NCI-H1417 (cell line): ENCODE results near the gene TRAK1.

ENCODE experiments used
- DNase-seq, 3 experiments: peaks; one replicate each; lab custom pipeline; 2025; lab: John Stamatoyannopoulos, UW

The TRAK1 gene

DNA sequence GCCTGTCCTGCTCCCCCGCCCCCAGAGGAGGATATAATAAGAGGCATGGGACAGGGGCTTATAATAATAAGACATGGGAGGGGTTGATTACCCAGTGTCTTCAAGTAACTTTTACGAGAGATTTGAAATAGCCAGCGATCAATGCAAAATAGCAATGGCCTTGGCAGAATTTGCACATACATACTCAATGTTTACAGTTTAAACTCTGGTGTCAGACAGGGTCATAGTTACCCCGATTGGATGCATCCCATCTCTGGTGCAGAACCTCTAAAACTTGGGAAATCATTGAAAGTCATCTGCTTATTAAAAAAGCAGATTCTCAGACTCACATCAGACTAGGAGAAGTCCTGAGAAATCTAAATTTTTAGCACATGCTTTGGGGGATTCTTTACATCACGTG lies 61.0 kb downstream of the TRAK1 start:
- no peak for DNase-seq

DNA sequence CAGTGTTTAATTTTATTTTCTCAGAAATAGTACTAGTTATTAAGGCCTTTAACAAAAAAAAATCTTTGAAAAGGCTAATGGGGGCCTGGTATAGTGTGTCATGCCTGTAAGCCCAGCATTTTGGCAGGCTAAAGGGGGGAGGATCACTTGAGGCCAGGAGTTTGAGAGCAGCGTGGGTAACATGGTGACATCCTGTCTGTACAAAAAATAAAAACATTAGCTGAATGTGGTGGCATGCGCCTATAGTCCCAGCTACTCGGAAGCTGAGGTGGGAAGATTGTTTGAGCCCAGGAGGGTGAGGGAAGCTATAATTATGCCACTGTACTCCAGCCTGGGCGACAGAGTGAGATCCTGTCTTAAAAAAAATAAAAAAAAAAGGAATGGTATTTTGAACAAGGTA lies 61.9 kb downstream of the TRAK1 start:
- DNase-seq, result no peak

DNA sequence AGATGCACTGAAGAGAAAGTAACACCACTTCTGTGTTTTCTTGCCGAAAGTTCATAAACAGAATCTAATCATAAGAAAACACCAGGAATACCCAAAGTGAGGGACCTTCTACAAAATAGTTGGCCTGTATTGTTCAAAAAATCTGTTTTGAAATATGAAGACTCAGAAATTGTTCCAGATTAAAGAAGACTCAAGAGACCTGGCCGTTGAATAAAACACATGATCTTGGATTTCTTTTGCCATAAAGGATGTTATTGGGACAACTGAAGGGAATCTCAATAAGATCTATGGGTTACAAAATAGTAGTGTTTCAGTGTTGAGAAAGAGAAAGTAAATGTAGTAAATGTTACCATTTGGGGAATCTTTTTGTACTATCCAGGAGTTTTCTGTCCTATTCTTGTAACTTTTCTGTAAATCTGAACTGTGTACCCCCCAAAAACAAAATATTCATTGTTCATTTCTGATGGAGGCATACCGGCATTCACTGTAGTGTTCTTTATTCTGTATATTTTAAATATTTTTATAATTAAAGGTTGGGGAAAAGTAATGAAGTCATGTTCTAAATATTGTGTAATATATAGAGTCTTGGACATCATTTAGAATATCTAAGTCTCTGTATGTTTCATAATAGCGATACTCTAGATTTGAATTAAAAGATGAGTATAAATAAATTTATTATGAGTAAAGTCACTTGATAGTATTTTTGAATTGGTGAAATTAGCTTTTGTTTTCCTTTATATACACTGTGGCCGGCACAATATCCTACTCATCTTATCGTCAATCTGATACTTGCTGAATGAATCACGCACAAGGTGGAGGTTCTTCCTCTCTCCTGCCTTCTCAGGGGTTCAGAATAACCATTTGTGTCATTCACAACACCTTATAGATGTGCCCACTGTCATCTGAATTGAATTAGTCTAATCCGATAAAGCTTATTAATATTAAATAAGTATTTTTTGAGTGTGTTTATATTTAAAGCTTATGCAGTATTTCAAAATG lies 66.7 kb downstream of the TRAK1 start:
- DNase-seq, result no peak

DNA sequence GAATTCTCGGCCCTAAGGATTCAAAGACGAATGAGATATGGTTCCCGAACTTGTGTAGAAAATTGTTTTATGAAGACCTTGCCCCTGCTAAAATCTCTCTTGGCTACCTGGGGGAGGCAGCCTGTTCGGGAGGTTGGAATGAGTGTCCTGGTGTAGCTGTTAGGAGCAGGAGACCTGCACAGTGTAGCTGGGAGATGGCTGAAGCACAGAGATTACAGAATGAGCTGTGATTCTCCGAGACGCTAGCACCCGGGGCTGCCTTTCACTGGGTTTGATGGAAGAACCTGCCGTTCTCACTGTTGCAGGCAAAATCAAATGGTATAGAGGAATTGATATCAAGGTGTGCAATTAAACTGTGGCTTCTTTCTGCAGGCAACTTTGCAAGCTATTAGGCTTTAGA lies 68.0 kb downstream of the TRAK1 start:
- peak in 1 of 3 experiments; percentile 24 for DNase-seq

DNA sequence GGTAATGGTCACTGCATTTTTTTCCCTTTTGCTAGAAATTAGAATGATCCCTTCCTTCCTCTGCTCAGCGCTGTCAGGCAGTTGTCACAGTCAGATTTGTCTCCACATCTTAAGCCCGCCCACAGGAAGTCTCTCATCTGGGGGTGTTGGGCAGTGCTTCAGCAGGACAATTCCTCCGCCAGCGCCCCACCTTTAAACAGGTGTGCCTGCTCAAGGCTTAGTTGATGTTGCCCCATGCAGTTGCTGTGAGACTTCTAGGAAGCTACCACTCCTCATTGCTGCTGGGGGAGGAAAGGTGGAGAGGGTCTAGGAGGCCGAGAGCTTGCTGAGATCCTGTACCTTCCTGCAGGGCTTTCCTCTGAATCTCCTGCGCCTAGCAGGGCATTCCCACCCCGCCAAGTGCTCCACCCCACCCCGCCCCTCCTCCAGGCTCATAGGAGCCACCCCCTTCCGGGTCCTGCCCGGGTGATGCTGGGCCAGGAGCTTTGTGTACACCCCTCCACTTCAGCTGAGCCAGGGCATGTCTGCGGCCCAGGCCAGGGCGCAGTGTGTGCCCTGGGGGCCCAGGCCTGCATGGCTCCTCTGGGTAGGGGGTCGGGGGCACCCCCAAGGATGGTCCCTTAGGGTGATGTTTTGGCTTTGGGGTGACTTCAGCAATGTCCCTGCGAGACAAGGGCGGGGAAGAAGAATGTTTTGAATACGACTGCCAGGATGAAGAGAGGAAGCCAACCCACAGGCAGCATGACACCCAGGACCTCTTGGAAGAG lies 68.7 kb downstream of the TRAK1 start:
- DNase-seq, result peak; percentile 20 to 75 (median 68)

DNA sequence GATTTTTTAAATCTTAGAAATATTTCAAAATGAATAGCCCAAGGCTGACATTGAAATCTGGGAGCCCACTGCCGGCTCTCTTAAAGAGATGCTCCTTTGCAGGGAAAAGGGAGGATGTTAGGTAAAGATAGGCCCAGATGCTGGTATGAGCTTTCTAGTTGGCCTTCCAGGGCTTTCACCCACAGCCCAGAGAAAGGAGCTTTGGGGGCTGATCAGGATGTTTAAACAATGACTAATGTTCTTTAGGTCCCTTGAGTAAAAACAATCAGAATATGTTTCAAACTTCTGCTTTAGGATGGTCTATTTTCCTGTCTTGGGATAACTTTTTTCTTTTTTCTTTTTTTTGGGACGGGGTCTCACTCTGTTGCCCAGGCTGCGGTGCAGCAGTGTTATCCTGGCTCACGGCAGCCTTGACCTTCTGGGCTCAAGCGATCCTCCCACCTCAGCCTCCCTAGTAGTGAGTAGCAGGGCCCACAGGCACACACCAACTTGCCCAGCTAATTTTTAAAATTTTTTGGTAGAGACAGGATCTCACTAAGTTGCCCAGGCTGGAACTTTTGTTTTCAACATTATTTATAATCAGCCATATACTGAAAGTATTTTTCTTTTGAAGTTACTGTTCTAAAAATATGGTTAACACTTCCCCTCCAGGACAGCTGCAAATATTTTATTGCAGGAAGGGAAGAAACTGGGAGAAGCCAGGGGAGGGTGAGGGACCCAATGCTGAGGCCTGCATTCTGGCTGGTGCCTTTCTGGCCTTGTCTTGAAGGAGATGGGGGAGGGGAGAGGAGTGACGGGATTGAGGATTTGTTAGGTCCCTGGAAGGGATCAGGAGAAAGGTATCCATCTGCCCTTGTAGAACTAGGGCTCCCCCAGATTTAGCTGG lies 70.1 kb downstream of the TRAK1 start:
- DNase-seq, result no peak

DNA sequence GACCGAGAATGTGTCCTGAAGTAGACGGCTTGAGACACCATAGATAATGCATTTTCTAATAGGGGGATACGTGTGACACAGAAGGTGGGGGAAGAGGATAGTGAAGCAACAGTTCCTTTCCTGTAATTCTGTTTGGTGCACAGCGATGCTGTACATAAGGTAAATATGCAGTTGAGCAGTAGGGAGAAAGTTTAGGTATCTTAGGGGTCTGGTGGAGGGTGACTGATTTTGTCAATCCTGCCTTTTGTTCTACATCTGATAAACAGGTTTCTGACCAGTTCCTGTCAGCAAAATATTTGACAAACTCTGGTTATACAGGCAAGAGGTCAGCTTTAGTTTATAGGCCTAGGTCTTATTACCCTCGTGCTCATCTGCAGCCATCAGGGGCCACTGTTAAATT lies 71.3 kb downstream of the TRAK1 start:
- DNase-seq, result no peak

DNA sequence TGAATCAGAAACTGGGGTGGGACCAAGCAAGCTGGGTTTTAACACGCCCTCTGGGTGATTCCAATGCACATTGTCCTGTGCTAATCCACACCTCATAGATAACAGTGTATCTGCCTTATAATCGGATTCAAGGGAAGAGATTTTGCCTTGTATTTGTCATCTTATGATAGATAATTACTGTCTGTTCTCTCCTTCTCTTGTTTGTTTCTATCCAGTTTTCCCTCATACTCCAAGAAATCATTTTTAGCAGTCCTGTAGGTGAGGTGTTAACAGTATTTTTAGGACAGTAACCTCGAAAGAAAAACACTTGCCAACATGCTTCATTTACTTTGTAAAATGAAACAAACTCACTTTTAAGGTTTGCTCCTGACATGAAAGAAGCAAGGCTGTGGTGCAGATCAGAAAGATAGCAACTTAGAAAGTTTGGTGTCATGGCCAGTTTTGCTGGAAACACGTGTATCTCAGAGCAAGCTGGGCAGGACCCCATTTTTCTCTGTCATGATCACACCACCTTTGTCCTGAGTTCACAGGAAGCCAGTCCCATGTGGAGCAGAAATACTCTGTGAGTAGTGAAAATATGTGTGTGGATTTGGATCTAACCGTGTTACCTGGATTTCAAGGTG lies 72.6 kb downstream of the TRAK1 start:
- DNase-seq, result no peak

DNA sequence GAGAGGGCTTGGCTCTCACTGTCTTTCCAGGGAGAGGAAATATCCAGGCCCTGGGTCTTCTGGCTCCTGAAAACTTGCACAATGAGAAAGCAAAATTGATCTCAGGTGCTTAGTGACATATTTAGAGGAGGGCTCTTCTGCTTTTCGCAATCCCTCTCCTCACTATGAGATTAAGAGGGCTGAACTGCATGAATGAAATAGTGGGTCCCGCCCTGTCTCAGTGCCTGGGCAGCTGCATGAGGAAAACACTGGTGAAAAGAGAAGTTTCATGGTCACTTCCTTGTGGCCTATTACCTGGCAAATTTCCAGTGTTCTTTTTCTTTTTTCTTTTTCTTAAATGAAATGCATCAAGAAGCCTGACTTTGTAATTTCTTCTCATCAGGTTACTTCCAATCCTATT lies 73.5 kb downstream of the TRAK1 start:
- no peak for DNase-seq

DNA sequence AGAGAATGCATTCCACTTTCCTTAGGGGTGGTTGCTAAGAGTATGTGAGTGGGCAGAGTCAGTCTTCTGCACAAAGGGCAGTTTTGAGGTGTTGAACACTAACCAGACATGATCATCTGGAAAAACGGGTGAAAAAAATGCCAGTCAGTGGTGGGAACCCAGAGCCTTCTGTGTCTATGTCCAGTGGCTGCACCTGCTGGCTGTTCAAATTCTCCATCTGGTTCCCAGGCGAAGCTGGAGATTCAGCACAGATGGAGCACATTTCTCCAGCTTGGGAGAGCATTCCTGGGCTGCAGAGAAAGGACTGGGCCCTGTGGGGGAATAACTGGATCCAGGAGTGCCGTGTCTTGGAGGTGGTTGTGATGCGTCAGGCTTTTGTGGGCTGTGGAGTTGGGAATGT lies 74.1 kb downstream of the TRAK1 start:
- DNase-seq, result no peak

DNA sequence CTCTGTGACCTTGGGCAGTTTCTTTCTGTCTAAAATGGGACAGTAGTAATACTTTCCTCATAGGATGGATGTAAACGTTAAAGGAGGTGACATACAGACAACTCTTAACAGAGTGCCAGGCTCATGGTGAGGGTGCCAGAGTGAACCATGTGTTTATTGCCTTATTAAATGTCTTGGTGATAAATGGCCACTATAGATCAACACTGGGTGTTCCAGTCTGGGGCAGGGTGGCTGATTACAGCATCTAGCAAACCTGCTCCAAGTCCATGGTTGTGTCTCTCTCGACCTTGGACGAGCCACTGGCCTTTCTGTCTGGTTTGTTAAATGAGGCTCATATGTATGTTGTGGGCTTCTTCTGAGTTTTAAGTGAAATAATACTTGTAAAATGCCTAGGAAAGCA lies 75.1 kb downstream of the TRAK1 start:
- DNase-seq, result no peak

DNA sequence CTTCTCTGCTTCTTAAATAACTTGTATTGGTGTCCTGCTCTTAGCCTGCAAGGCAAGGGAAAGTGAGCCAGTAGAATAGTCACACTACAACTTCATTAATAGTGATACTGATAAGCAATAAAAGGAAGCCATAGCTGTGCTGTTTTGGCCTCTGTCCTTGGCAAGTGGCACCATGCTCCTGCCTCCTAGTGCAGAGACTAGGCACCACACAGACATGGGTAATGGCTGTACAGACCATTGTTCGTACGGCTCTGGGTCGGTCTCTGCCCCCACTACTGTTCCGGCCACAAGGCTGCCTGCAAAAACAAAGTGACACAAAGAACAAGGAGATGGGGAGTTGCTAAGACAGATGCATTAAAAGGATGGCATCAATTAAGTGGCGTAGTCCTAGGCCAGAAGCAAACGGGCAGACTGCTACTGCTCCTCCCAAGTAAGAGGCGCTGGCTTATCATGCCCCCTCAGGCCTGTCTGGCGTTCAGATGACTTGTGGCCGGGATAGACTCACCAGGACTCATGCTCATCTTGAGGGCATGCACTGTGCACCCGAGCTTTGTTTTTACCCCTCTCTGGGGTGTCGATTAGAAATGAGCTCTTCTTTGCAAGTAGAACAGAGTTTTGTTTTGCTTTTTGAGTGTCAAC lies 75.6 kb downstream of the TRAK1 start:
- no peak for DNase-seq

DNA sequence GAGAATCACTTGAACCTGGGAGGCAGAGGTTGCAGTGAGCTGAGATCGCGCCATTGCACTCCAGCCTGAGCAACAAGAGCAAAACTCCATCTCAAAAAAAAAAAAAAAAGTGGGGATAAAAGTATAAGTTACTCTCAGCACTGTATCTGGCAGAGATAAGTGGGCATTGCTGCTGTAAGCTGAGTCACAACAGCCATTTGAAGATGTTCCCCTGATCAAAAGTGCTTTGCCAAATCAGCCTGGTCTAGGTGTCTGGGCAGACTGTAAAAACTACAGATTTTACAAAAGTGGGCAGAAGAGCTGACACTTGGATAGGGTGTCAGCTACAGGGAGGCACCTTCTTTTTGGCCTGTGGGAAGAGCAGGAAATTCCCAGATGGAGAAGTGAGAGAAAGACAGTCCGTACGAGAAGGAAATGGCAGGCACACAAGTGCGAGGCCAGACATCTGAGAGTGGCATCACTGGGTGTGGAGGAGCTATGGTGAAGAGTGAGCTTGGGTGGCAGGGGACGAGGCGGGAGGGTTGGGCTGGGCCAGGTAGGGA lies 78.5 kb downstream of the TRAK1 start:
- no peak for DNase-seq

DNA sequence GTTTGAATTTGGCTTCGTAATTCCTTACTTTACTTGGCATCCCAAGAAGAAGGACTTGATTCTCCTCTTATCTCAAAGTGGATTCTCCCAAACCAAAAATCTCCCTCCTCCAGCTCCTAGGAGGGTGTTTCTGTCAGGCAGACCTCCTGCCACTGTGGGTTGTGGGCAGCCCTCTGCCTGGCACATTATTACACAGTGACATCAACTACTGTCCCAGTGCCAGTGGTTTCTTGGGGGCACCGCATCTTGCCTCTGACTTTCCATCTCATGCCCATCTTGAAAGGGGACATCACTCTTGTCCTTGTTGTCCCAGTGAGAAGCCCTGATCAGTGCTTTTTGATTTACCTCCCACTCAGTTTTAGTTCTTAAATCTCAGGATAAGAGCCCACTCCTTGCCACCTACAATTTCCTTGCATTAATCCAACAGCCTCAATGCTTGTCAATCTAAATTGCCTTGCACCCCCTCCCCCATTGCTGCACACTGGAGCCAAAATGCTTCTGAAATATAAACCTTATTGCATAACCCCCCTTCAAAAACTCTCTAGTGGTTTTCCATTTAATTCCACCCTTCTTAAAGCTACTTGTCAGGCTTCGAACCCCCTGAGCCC lies 81.0 kb downstream of the TRAK1 start:
- no peak for DNase-seq

DNA sequence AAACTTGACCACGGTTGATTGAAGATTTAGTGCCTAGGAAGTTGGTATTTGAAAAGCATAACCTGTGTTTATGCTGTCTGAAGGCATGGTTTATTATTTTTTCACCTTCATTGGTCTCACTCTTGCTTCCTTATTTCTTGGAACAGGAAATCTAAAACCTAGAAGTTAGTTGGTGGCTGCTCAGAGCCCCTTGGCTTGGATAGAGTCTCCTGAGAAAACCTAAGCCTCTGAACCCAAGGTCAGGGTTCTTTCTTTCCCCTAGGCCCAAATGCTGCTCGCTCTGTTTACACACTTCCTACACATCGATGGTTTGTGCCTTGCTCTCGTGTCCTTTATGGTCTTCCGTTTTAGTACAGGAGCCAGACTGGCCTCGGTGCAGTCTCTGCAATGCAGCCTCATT lies 82.2 kb downstream of the TRAK1 start:
- DNase-seq, result no peak

DNA sequence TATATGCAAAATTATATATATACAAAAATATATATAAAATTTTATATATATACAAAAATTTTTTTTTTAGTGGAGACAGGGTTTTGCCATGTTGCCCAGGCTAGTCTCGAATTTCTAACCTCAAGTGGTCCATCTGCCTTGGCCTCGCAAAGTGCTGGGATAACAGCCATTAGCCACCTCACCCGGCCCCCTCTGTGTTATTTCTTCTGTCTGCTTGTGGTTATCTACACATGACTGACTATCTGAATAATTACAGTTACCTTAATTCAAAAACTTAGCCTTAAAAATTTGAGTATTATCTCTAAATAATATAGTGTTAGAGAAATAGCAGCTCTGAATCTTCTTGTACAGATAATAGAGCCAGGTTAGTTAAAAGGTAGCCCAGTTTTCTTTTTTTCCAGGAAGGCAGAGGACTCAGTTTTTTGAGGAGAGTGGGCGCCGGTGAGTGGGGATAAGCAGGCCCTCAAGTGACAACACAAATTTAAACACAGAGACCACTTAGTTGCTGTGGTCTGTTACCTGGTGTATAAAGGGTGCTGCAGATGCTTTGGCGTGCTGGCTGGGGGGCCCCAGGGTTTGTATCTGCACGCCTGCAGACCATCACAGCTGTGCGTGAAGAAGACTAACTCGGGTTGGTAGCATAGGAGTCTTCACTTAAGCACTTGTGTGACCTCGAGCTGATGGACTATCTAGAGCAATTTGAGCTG lies 83.7 kb downstream of the TRAK1 start:
- peak in 1 of 3 experiments; percentile 1 for DNase-seq

DNA sequence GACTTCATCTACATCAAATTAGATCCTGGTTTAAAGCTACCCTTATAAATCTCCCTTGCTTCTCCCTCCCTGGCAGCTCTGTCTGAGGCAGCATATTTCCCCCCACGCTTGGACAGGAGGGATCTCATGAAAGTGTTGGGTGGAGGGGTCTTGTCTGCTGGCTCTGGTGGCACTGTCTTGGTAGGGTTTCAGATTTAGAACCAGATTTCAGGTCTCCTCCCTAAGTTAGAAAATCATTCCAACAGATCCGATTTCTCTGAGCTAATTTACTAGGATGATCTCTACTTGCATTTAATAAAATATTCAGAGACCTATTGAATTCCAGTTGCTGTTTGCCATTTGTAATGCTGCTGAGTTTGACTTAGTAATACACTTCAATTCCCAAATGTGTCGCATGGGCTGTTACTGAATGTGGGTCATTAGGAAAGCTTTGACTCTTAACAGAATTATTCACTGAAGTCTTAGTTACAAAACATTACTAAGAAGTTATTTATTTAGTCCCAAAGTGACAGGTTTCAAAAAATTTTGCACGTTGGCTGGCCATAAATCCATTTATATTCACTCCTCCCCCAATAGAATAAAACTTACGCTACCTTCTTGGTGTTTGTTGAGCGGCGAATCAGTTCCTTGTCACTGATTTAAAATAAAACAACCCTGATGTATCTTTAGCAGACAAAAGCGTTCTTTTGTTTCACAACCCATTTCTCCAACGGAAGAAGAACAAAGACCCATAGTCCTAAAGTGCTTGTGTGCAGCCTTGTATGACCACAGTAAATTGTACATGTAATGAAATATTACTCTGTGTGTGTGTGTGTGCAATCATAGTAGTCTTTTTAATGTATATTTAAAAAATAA lies 84.5 kb downstream of the TRAK1 start:
- DNase-seq, result peak in 2 of 3 experiments; percentile 46 to 49

DNA sequence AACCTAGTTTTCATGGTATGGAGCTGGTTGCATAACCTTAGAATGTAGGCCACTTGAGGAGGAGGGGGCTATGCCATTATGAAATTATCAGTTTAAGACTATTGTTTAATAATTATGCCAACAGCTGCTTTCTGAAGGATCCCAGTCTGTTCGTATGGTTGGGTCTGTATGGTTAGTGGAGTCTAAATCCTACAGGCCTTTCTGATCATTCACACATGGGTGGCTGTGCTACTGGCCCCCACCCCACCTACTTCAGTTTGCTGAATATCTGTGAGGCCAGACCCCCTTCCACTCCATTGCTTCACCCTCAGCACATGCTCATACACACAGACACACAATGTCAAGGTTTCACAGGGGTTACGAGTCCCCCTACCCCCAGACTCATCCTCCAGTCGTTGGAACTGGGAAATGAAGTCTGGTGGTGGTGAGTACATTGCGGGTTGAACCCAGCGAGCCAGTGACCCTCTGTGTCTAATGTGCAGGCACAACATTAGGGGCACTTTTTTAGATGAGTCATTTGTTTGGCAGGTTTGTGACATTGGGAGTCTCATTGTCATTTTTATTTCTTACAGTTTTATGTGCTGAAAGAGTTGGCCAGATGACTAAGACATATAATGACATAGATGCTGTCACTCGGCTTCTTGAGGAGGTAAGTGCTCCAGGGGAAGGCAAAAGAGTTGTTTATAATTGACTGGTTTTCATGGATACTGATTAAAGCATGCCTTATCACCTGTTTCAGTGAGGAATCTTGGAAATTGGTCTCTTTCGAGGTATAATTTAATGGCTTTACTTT lies 85.3 kb downstream of the TRAK1 start:
- DNase-seq, result peak in 1 of 3 experiments; percentile 46
